ENCODE data around the gene KIF3C. TPM values are rescaled to one million over a fixed set of nuclear protein-coding genes. Genes with fewer than 3 reads are reported as not detected.
"Not testable (repeated sequence)": the region's sequence is repeated elsewhere in the genome, so short reads cannot be mapped to it uniquely, and the experiment has no call there.

Gene KIF3C
- total RNA-seq = 10 to 100 TPM in 1 of 3 donors, 1 to 10 TPM in 2; 3.4 to 32.8 (median 6.0) TPM

- DNase-seq (ENCODE audit: low spot score in 2 of 2) = peak in 1 of 2 donors; percentile 60
- Histone ChIP-seq H3K9me3 (no peaks in the 10 kb centered on the region), H3K36me3 (no peaks in the 10 kb centered on the region), H3K27me3 (no peaks in the 10 kb centered on the region), H3K4me3 (peak within 1 kb of the TSS; percentile 80 to 89 (median 85)), H3K4me1 (no peaks in the 10 kb centered on the region), H3K27ac (peak within 1 kb of the TSS; percentile 74 to 87)
- intact Hi-C loops (cut with DNase I; ENCODE audit: low total_unique reads) = no loop called here
- no peak for TF ChIP-seq POLR2A (IDR thresholded peaks at IDR 0.05)
- TF ChIP-seq POLR2AphosphoS5 (IDR thresholded peaks at IDR 0.05) = no peak
- TF ChIP-seq CTCF (IDR thresholded peaks at IDR 0.05) = no peak
Observed at GRCh38 chr2:25982273-25982967, at the start of gene KIF3C. TSS of gene KIF3C (minus strand) at chr2:25982497. CDS start at chr2:25981917, 580 bp downstream.

- H3K27ac ChIP-seq; H3K36me3 ChIP-seq; H3K4me3 ChIP-seq; H3K27me3 ChIP-seq; H3K4me1 ChIP-seq; H3K9me3 ChIP-seq; intact Hi-C loops (cut with DNase I; ENCODE audit: low total_unique reads); DNase-seq (ENCODE audit: low spot score in 2 of 2): not testable (repeated sequence)
Observed at GRCh38 chr2:26028083-26028482, 45.8 kb upstream of the KIF3C start.

GRCh38 chr2:26025509-26025908 is 43.2 kb upstream of the KIF3C start:
- no peak for DNase-seq (ENCODE audit: low spot score in 2 of 2)
- Histone ChIP-seq H3K27ac (no peak overlapping the region), H3K27me3 (no peaks in the 10 kb centered on the region), H3K9me3 (no peaks in the 10 kb centered on the region), H3K4me1 (no peaks in the 10 kb centered on the region), H3K4me3 (no peak overlapping the region), H3K36me3 (no peaks in the 10 kb centered on the region)
- TF ChIP-seq POLR2A (IDR thresholded peaks at IDR 0.05) (no peak), POLR2AphosphoS5 (IDR thresholded peaks at IDR 0.05) (no peak), CTCF (IDR thresholded peaks at IDR 0.05) (no peak)
- intact Hi-C loops (cut with DNase I; ENCODE audit: low total_unique reads) = no loop called here

- TF ChIP-seq POLR2A (IDR thresholded peaks at IDR 0.05) (no peak), POLR2AphosphoS5 (IDR thresholded peaks at IDR 0.05) (no peak), CTCF (IDR thresholded peaks at IDR 0.05) (no peak)
- DNase-seq (ENCODE audit: low spot score in 2 of 2) = no peak
- H3K36me3 ChIP-seq = no peaks in the 10 kb centered on the region
- no peak overlapping the region for H3K27ac ChIP-seq
- H3K9me3 ChIP-seq = no peaks in the 10 kb centered on the region
- no peaks in the 10 kb centered on the region for H3K27me3 ChIP-seq
- H3K4me3 ChIP-seq = no peak overlapping the region
- intact Hi-C loops (cut with DNase I; ENCODE audit: low total_unique reads) = no loop called here
- no peaks in the 10 kb centered on the region for H3K4me1 ChIP-seq
Observed at GRCh38 chr2:26024260-26024659, 42.0 kb upstream of the KIF3C start.

- no peak for TF ChIP-seq POLR2AphosphoS5 (IDR thresholded peaks at IDR 0.05)
- no peak for TF ChIP-seq CTCF (IDR thresholded peaks at IDR 0.05)
- no peak for TF ChIP-seq POLR2A (IDR thresholded peaks at IDR 0.05)
- no peaks in the 10 kb centered on the region for H3K9me3 ChIP-seq
Observed at GRCh38 chr2:26020231-26020640, 37.9 kb upstream of the KIF3C start.

More at GRCh38 chr2:26020231-26020640, 37.9 kb upstream of the KIF3C start:
- intact Hi-C loops (cut with DNase I; ENCODE audit: low total_unique reads) = no loop called here
- H3K36me3 ChIP-seq = no peaks in the 10 kb centered on the region
- DNase-seq (ENCODE audit: low spot score in 2 of 2) = no peak
- H3K4me1 ChIP-seq = no peaks in the 10 kb centered on the region
- no peaks in the 10 kb centered on the region for H3K27me3 ChIP-seq
- no peak overlapping the region for H3K4me3 ChIP-seq
- H3K27ac ChIP-seq = no peak overlapping the region

Measured in breast epithelium (tissue), 4 donors.